ENCODE results near the gene CEACAM4. TPM values are rescaled to one million over a fixed set of nuclear protein-coding genes. Genes with fewer than 3 reads are reported as not detected.

CEACAM4 gene
- total RNA-seq, 1 experiment from 2014 or later: not detected

- no TSS peak for BruUV-seq (replicated peaks)
- DNase-seq (ENCODE audit: low read depth, low spot score) (no peak), ATAC-seq (no peak)
- ChIA-PET POLR2A (no interaction called here), CTCF (no interaction called here)
- no peaks in the 10 kb centered on the region for H3K36me3 ChIP-seq (ENCODE audit: control insufficient read depth, insufficient read depth, low read length)
- H3K27me3 ChIP-seq (ENCODE audit: control insufficient read depth, insufficient read depth, low read length): no peaks in the 10 kb centered on the region; the same call in 1 of the 2 replicates
- intact Hi-C loops (cut with micrococcal nuclease; ENCODE audit: unreplicated experiment): no loop called here
- H3K27ac ChIP-seq (ENCODE audit: low read length): no peak overlapping the region
- TF ChIP-seq TCF7L2 (IDR thresholded peaks at IDR 0.05; ENCODE audit: low read depth, low read length) (peak; percentile 32; the same call in 1 of the 2 replicates), POLR2AphosphoS5 (IDR thresholded peaks at IDR 0.05; ENCODE audit: low read depth, low read length) (no peak), SIN3A (IDR thresholded peaks at IDR 0.05; ENCODE audit: borderline replicate concordance, insufficient read depth, low read depth, low read length) (no peak)
- TF ChIP-seq, protein P1, sequence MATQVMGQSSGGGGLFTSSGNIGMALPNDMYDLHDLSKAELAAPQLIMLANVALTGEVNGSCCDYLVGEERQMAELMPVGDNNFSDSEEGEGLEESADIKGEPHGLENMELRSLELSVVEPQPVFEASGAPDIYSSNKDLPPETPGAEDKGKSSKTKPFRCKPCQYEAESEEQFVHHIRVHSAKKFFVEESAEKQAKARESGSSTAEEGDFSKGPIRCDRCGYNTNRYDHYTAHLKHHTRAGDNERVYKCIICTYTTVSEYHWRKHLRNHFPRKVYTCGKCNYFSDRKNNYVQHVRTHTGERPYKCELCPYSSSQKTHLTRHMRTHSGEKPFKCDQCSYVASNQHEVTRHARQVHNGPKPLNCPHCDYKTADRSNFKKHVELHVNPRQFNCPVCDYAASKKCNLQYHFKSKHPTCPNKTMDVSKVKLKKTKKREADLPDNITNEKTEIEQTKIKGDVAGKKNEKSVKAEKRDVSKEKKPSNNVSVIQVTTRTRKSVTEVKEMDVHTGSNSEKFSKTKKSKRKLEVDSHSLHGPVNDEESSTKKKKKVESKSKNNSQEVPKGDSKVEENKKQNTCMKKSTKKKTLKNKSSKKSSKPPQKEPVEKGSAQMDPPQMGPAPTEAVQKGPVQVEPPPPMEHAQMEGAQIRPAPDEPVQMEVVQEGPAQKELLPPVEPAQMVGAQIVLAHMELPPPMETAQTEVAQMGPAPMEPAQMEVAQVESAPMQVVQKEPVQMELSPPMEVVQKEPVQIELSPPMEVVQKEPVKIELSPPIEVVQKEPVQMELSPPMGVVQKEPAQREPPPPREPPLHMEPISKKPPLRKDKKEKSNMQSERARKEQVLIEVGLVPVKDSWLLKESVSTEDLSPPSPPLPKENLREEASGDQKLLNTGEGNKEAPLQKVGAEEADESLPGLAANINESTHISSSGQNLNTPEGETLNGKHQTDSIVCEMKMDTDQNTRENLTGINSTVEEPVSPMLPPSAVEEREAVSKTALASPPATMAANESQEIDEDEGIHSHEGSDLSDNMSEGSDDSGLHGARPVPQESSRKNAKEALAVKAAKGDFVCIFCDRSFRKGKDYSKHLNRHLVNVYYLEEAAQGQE (IDR thresholded peaks at IDR 0.05; ENCODE audit: insufficient read depth in 1 of 2, low read depth in 2 of 2, low read length in 1 of 2): no peak
- TF ChIP-seq, protein P2, sequence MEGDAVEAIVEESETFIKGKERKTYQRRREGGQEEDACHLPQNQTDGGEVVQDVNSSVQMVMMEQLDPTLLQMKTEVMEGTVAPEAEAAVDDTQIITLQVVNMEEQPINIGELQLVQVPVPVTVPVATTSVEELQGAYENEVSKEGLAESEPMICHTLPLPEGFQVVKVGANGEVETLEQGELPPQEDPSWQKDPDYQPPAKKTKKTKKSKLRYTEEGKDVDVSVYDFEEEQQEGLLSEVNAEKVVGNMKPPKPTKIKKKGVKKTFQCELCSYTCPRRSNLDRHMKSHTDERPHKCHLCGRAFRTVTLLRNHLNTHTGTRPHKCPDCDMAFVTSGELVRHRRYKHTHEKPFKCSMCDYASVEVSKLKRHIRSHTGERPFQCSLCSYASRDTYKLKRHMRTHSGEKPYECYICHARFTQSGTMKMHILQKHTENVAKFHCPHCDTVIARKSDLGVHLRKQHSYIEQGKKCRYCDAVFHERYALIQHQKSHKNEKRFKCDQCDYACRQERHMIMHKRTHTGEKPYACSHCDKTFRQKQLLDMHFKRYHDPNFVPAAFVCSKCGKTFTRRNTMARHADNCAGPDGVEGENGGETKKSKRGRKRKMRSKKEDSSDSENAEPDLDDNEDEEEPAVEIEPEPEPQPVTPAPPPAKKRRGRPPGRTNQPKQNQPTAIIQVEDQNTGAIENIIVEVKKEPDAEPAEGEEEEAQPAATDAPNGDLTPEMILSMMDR (IDR thresholded peaks at IDR 0.05): no peak
- H3K4me3 ChIP-seq (ENCODE audit: low read depth in 2 of 2, low read length in 2 of 2): no peak overlapping the region
- no peaks in the 10 kb centered on the region for H3K9me3 ChIP-seq (ENCODE audit: control insufficient read depth, insufficient read depth, low read depth, low read length)
- no peaks in the 10 kb centered on the region for H3K4me1 ChIP-seq (ENCODE audit: control insufficient read depth, insufficient read depth, low read length)
- in situ Hi-C loops (cut with HindIII; ENCODE audit: low pct_unique_long_range_greater_than_20kb, low sequenced_read_pairs): no loop called here
Observed at GRCh38 chr19:41577144-41577830, 49.6 kb downstream of the CEACAM4 start.

DNA sequence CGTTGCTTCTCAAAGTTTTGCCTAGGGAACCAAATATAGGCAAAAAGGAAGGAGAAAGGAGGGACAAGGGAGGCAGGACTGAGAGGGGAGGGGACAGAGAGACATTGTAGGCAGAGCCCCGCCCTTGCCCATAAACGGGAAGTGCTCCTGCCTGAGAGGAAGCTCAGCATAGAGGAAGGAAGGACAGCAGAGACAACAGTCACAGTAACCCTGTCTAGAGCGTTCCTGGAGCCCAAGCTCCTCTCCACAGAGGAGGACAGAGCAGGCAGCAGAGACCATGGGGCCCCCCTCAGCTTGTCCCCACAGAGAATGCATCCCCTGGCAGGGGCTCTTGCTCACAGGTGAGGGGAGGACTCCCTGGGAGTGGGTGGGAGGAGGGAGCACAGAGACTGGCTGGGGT lies 50.9 kb downstream of the CEACAM4 start, which contains the start of gene CEACAM21:
TSS of gene CEACAM21 (plus strand) at position 169 of the 400 bp plus-strand sequence. CDS start at position 278, 109 bp downstream.
- H3K27ac ChIP-seq (ENCODE audit: low read length): no peak within 1 kb of the TSS
- H3K27me3 ChIP-seq (ENCODE audit: control insufficient read depth, insufficient read depth, low read length): no peaks in the 10 kb centered on the region; the same call in 1 of the 2 replicates
- no peak for ATAC-seq
- no peak within 1 kb of the TSS for H3K4me3 ChIP-seq (ENCODE audit: low read depth in 2 of 2, low read length in 2 of 2)
- TF ChIP-seq, protein P2 (IDR thresholded peaks at IDR 0.05): no peak
- TF ChIP-seq SIN3A (IDR thresholded peaks at IDR 0.05; ENCODE audit: borderline replicate concordance, insufficient read depth, low read depth, low read length): no peak
- TF ChIP-seq TCF7L2 (IDR thresholded peaks at IDR 0.05; ENCODE audit: low read depth, low read length): no peak
- no peak for TF ChIP-seq POLR2AphosphoS5 (IDR thresholded peaks at IDR 0.05; ENCODE audit: low read depth, low read length)
- TF ChIP-seq, protein P1 (IDR thresholded peaks at IDR 0.05; ENCODE audit: insufficient read depth in 1 of 2, low read depth in 2 of 2, low read length in 1 of 2): no peak
- H3K4me1 ChIP-seq (ENCODE audit: control insufficient read depth, insufficient read depth, low read length): no peaks in the 10 kb centered on the region
- no peaks in the 10 kb centered on the region for H3K9me3 ChIP-seq (ENCODE audit: control insufficient read depth, insufficient read depth, low read depth, low read length)
- no peak for DNase-seq (ENCODE audit: low read depth, low spot score)
- in situ Hi-C loops (cut with HindIII; ENCODE audit: low pct_unique_long_range_greater_than_20kb, low sequenced_read_pairs): no loop called here
- no TSS peak for BruUV-seq (replicated peaks)
- ChIA-PET POLR2A (no interaction called here), CTCF (no interaction called here)
- intact Hi-C loops (cut with micrococcal nuclease; ENCODE audit: unreplicated experiment): no loop called here
- no peaks in the 10 kb centered on the region for H3K36me3 ChIP-seq (ENCODE audit: control insufficient read depth, insufficient read depth, low read length)

All from Panc1 (cell line).